Naive thymus-derived CD4-positive, alpha-beta T cell (primary cell): Measurements from ENCODE around the gene RBMS1. TPM values are rescaled to one million over a fixed set of nuclear protein-coding genes. Genes with fewer than 3 reads are reported as not detected.
A peak's percentile ranks its signal among the peaks of the same experiment; 100 is the strongest.

Source experiments
- ATAC-seq: fragments of 150-1000 bp; cut with Tn5 transposase; 2 replicates; pipeline ENCODE4 v1.10.0; 2021; ENCODE audit warnings: mild to moderate bottlenecking, moderate library complexity
- CTCF ChIA-PET: fragments of 350-600 bp; sonication (Branson Sonifier 250); formaldehyde crosslinking; loops from one replicate; lab custom pipeline; 2021; ENCODE audit warnings: antibody characterized with exemption; lab: Charles Lee
- POLR2A ChIA-PET: fragments of 350-600 bp; sonication (Branson Sonifier 250); formaldehyde crosslinking; loops from one replicate; lab custom pipeline; 2021; ENCODE audit warnings: antibody characterized with exemption, inconsistent platforms; lab: Charles Lee
- DNase-seq, 9 donors: peaks; one replicate each; pipeline versions ENCODE4 v3.0.0 to v3.0.0-alpha.2; 2020 to 2022; ENCODE audit warnings: mixed read lengths in 1 of 9
- H3K27ac ChIP-seq: one replicate; pipeline ENCODE4 v1.7.0; 2013; ENCODE audit warnings: mild to moderate bottlenecking, low read depth, low read length, moderate library complexity
- H3K27me3 ChIP-seq, 2 donors: one replicate each; pipeline ENCODE4 v1.7.0; 2013; ENCODE audit warnings: low read length in 2 of 2, mild to moderate bottlenecking in 2 of 2, moderate library complexity in 2 of 2; ENCODE audit not compliant: control insufficient read depth in 2 of 2, insufficient read depth in 2 of 2
- H3K36me3 ChIP-seq, 3 experiments: 1 replicate in 2 of 3; 2 replicates in 1 of 3; pipeline ENCODE4 v1.7.0; 2013; ENCODE audit warnings: low read length in 3 of 3, mild to moderate bottlenecking in 3 of 3, moderate library complexity in 1 of 3; ENCODE audit not compliant: insufficient read depth in 3 of 3, control insufficient read depth in 2 of 3
- H3K4me1 ChIP-seq, 2 donors: one replicate each; pipeline ENCODE4 v1.7.0; 2013; ENCODE audit warnings: low read length in 2 of 2, mild to moderate bottlenecking in 2 of 2, moderate library complexity in 1 of 2; ENCODE audit not compliant: control insufficient read depth in 2 of 2, insufficient read depth in 2 of 2
- H3K4me3 ChIP-seq: 2 replicates; pipeline ENCODE4 v1.7.0; 2013; ENCODE audit warnings: mild to moderate bottlenecking, low read length
- H3K9me3 ChIP-seq, 3 experiments: 1 replicate in 2 of 3; 2 replicates in 1 of 3; pipeline ENCODE4 v1.7.0; 2013; ENCODE audit warnings: low read length in 3 of 3; ENCODE audit not compliant: control insufficient read depth in 2 of 3
- H3K27ac Mint-ChIP-seq, 9 donors: one replicate each; pipeline ENCODE4 v1.8.0; 2020 to 2022; ENCODE audit warnings: mixed read lengths in 9 of 9, mild to moderate bottlenecking in 8 of 9, moderate library complexity in 5 of 9, inconsistent platforms in 2 of 9
- H3K27me3 Mint-ChIP-seq, 5 donors: one replicate each; pipeline ENCODE4 v1.8.0; 2021 to 2022; ENCODE audit warnings: mixed read lengths in 5 of 5, mild to moderate bottlenecking in 1 of 5
- H3K36me3 Mint-ChIP-seq, 5 donors: one replicate each; pipeline ENCODE4 v1.8.0; 2020 to 2022; ENCODE audit warnings: mixed read lengths in 5 of 5, mild to moderate bottlenecking in 3 of 5, inconsistent platforms in 1 of 5
- H3K4me1 Mint-ChIP-seq, 7 donors: one replicate each; pipeline ENCODE4 v1.8.0; 2020 to 2022; ENCODE audit warnings: mixed read lengths in 7 of 7, mild to moderate bottlenecking in 3 of 7, inconsistent platforms in 1 of 7
- H3K4me3 Mint-ChIP-seq, 10 donors: one replicate each; pipeline ENCODE4 v1.8.0; 2020 to 2022; ENCODE audit warnings: mild to moderate bottlenecking in 10 of 10, mixed read lengths in 10 of 10, moderate library complexity in 6 of 10, inconsistent platforms in 2 of 10
- H3K9me3 Mint-ChIP-seq, 11 donors: one replicate each; pipeline ENCODE4 v1.8.0; 2020 to 2022; ENCODE audit warnings: mixed read lengths in 11 of 11, mild to moderate bottlenecking in 4 of 11, inconsistent platforms in 1 of 11, moderate library complexity in 1 of 11
- intact Hi-C, 2 donors: fragments of 100-400 bp; cut with micrococcal nuclease; formaldehyde crosslinking; loops; one replicate each; pipeline ENCODE4 v1.15.1; 2023
- polyA plus RNA-seq, 2 donors: library from polyadenylated mRNA; unstranded; fragments of 300-500 nt; fragmentation: Illumina TruSeq; gene quantifications; one replicate each; pipeline ENCODE4 v1.2.3, GENCODE V29; 2021
- total RNA-seq, 6 experiments: library from RNA in 5 of 6; stranded (reverse) in 5 of 6; gene quantifications; 1 replicate in 5 of 6; 2 replicates in 1 of 6; pipeline ENCODE4 v1.2.3 and lab custom pipeline; 2021 to 2026

The RBMS1 gene
- total and polyA plus RNA-seq, 7 experiments from 2014 or later: 74.4 to 137 (median 119) TPM

DNA sequence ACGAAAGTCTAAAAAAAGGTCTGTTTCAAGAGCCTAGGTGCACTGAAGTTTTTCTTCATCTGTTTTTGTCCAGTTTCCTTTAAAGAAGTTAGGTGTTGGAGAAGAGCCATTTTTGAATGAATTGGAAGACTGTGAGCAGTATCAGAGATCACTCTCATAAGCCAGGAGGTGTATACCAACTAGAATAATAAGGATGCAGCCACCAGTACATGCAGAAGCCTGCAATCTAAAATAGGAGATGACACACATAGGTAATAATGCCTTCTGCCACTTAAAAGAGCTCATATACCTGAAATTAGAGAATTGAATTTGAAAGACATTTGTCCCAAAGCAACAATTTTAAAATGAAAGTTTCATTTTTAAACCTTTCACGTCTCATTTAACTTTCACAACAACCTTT lies 81.7 kb downstream of the RBMS1 start:
- intact Hi-C loops: loop anchor here (1.0 to 10.0 kb wide), 4 partner anchors 8 to 833 kb away; no protein-coding TSS in a partner anchor
- H3K9me3 Mint-ChIP-seq: peaks cover 0 to 4% (median 0%) of the 10 kb centered on the region in 11 donors
- peaks cover 0 to 7% (median 0%) of the 10 kb centered on the region in 5 donors for H3K27me3 Mint-ChIP-seq
- DNase-seq (no peak), ATAC-seq (no peak)
- H3K27ac Mint-ChIP-seq: peak overlapping the region; percentile 68 to 93 (median 89)
- peaks cover 0 to 11% (median 0%) of the 10 kb centered on the region in 5 donors for H3K36me3 Mint-ChIP-seq
- H3K4me1 Mint-ChIP-seq: peaks cover 38 to 83% (median 65%) of the 10 kb centered on the region in 7 donors
- Histone ChIP-seq H3K9me3 (no peaks in the 10 kb centered on the region), H3K36me3 (no peaks in the 10 kb centered on the region), H3K4me3 (peak overlapping the region; percentile 2), H3K27ac (peak overlapping the region; percentile 45), H3K4me1 (peaks cover 33 to 34% of the 10 kb centered on the region in 2 donors), H3K27me3 (no peaks in the 10 kb centered on the region)
- ChIA-PET POLR2A (interaction anchor here (0.7 to 3.6 kb wide), 5 partner anchors 8 to 724 kb away, joined by 3 to 26 read pairs (median 3); no protein-coding TSS in a partner anchor), CTCF (interaction anchor here (2.8 kb wide), 1 partner anchor 17 kb away, joined by 15 read pairs; no protein-coding TSS in a partner anchor)
- peak overlapping the region; percentile 32 to 86 (median 70) for H3K4me3 Mint-ChIP-seq

DNA sequence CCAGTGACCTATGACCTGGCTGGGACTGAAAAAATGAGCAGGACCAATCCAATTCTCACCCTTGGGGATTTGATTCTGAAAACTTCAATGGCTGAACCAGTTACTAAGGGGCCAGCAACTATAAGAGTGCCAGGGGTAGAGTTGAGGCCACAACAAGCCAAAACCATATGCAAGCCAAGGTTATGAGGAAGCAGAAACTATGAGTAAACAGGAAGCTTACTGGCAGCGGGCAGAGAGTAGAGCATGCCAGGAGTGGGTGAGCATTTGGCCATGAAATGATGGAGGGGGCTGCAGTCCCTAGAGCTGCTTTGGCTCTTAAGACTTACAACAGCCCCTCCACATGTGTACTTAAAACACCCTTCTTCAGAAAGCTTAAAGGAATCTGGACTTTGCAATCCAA lies 82.4 kb downstream of the RBMS1 start:
- intact Hi-C loops: loop anchor here in 1 of 2 donors (1.0 to 10.0 kb wide), 3 partner anchors 9 to 834 kb away; no protein-coding TSS in a partner anchor
- Histone ChIP-seq H3K9me3 (no peaks in the 10 kb centered on the region), H3K27ac (peak overlapping the region; percentile 45)

DNA sequence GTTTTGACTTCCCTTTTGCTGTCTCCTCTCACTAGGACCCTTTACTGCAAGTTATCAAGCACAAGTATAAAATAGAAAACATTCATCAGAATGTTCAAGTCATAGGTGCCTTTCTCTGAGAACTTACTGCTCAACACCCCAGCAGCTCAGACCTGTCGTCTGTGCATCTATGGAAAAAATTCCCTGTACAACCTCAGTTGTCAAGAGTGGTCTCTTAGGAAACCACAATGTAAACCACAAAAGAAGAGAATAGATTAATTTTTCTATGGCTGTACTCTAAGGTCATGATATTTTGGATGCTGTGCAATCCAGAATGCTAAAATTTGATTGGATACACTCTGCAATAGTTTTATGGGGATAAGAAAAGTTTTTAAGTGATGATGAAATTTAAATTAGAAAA lies 84.1 kb downstream of the RBMS1 start:
- ATAC-seq: no peak
- no peak for DNase-seq
- intact Hi-C loops: loop anchor here (5.0 kb wide), 7 partner anchors 63 to 898 kb away; partner anchors contain the start of genes MARCHF7 (in 1 of the 2), PSMD14 (in 1 of the 2) and TANK (in 1 of the 2)
- peak overlapping the region; percentile 7 to 99 (median 90) for H3K4me3 Mint-ChIP-seq
- peaks cover 0 to 6% (median 0%) of the 10 kb centered on the region in 11 donors for H3K9me3 Mint-ChIP-seq
- peaks cover 0 to 20% (median 0%) of the 10 kb centered on the region in 5 donors for H3K36me3 Mint-ChIP-seq
- H3K4me3 ChIP-seq: no peak overlapping the region
- peak overlapping the region; percentile 21 to 96 (median 93) for H3K27ac Mint-ChIP-seq
- H3K27me3 Mint-ChIP-seq: peaks cover 0 to 7% (median 0%) of the 10 kb centered on the region in 5 donors
- POLR2A ChIA-PET: interaction anchor here (1.1 to 5.9 kb wide), 2 partner anchors 10 to 19 kb away, joined by 3 to 57 read pairs; no protein-coding TSS in a partner anchor
- H3K4me1 ChIP-seq: peaks cover 47 to 52% of the 10 kb centered on the region in 2 donors
- no peaks in the 10 kb centered on the region for H3K27me3 ChIP-seq
- H3K27ac ChIP-seq: no peak overlapping the region
- H3K9me3 ChIP-seq: no peaks in the 10 kb centered on the region
- no peaks in the 10 kb centered on the region for H3K36me3 ChIP-seq
- CTCF ChIA-PET: no interaction called here
- H3K4me1 Mint-ChIP-seq: peaks cover 54 to 82% (median 71%) of the 10 kb centered on the region in 7 donors

More for the DNA sequence above, 82.4 kb downstream of the RBMS1 start:
- POLR2A ChIA-PET: interaction anchor here (0.8 to 3.6 kb wide), 3 partner anchors 9 to 725 kb away, joined by 3 to 26 read pairs (median 7); no protein-coding TSS in a partner anchor
- ATAC-seq (no peak), DNase-seq (no peak)
- Mint-ChIP-seq H3K27me3 (peaks cover 0 to 7% (median 0%) of the 10 kb centered on the region in 5 donors), H3K4me3 (peak overlapping the region; percentile 32 to 86 (median 70)), H3K27ac (peak overlapping the region; percentile 68 to 93 (median 89)), H3K9me3 (peaks cover 0 to 6% (median 0%) of the 10 kb centered on the region in 11 donors), H3K36me3 (peaks cover 0 to 16% (median 0%) of the 10 kb centered on the region in 5 donors), H3K4me1 (peaks cover 42 to 77% (median 69%) of the 10 kb centered on the region in 7 donors)
- Histone ChIP-seq H3K4me3 (peak overlapping the region; percentile 2), H3K27me3 (no peaks in the 10 kb centered on the region), H3K4me1 (peaks cover 34 to 36% of the 10 kb centered on the region in 2 donors), H3K36me3 (no peaks in the 10 kb centered on the region)
- CTCF ChIA-PET: interaction anchor here (0.6 to 2.8 kb wide), 2 partner anchors 17 to 1584 kb away, joined by 3 to 15 read pairs; no protein-coding TSS in a partner anchor

DNA sequence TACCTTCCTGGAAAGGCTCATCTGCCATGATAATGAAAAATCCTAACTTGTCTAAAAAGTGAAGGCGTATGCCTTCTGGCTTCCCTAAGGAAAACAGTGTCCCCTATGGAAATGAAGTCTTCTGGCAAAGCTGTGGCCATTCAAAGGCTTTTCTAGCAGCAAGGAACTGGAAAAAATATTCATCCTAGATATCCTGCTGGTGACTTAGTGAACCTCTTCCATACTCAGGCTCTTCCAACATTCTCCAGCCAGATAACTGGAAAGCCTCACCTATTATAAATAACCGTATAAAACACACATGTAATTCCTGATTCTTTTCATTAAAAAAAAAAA lies 84.7 kb downstream of the RBMS1 start:
- Mint-ChIP-seq H3K4me1 (peaks cover 55 to 83% (median 75%) of the 10 kb centered on the region in 7 donors), H3K9me3 (peaks cover 0 to 6% (median 0%) of the 10 kb centered on the region in 11 donors), H3K27me3 (peaks cover 0 to 4% (median 0%) of the 10 kb centered on the region in 5 donors), H3K27ac (peak overlapping the region; percentile 86 to 96 (median 94)), H3K4me3 (peak overlapping the region; percentile 79 to 99 (median 90)), H3K36me3 (peaks cover 0 to 17% (median 0%) of the 10 kb centered on the region in 5 donors)
- ChIA-PET POLR2A (interaction anchor here (1.1 to 5.9 kb wide), 3 partner anchors 11 to 20 kb away, joined by 3 to 57 read pairs (median 17); no protein-coding TSS in a partner anchor), CTCF (no interaction called here)
- H3K4me3 ChIP-seq: no peak overlapping the region
- no peaks in the 10 kb centered on the region for H3K27me3 ChIP-seq
- peaks cover 50 to 57% of the 10 kb centered on the region in 2 donors for H3K4me1 ChIP-seq
- intact Hi-C loops: loop anchor here (5.0 kb wide), 7 partner anchors 63 to 898 kb away; partner anchors contain the start of genes MARCHF7 (in 1 of the 2), PSMD14 (in 1 of the 2) and TANK (in 1 of the 2)
- H3K27ac ChIP-seq: peak overlapping the region; percentile 64
- H3K9me3 ChIP-seq: no peaks in the 10 kb centered on the region
- ATAC-seq (no peak), DNase-seq (no peak)
- H3K36me3 ChIP-seq: no peaks in the 10 kb centered on the region

DNA sequence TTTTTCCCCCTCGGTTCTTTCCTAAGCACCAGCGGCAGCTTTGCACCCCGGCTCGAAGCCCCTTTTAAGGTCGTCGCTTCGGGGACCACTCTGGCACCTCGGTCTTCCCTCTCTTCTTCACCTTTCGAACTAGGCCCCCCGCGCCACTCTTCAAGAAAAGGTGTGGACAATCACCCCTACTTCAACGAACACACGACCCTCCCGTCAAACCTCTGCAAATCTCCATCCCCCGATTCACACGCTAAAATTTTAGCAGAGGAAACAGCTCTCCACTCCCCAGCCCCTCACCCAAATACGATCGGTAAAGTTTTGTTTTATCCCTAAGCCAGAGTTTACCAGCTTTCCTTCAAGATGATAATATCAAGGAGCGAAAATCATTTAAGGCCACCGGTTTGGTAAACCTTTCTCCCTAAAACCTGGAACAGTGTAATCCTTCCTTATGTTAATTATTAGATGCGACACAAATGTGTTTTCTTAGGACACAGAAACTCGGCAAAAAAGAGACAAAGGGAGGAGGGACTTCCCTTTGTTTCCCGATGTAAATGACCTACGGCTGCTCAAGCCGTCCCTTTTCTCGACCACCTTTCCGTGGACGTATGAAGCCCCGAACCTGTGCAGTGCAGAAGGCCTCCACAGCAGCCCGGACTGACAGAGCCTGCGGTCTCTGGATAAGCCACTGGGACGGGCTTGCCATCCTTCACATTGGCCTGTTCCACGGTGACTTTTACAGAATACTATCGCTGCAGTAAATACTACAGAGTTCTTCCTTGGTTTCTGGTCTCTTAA lies 85.2 kb downstream of the RBMS1 start:
- Mint-ChIP-seq H3K4me1 (peaks cover 53 to 88% (median 80%) of the 10 kb centered on the region in 7 donors), H3K27me3 (peaks cover 0 to 4% (median 0%) of the 10 kb centered on the region in 5 donors), H3K9me3 (peaks cover 0 to 6% (median 0%) of the 10 kb centered on the region in 11 donors), H3K4me3 (peak overlapping the region; percentile 79 to 99 (median 90)), H3K27ac (peak overlapping the region; percentile 86 to 96 (median 94)), H3K36me3 (peaks cover 0 to 20% (median 0%) of the 10 kb centered on the region in 5 donors)
- H3K4me1 ChIP-seq: peaks cover 54 to 63% of the 10 kb centered on the region in 2 donors
- ChIA-PET CTCF (interaction anchor here (0.6 to 1.1 kb wide), 3 partner anchors 20 to 76 kb away, joined by 3 to 4 read pairs (median 4); no protein-coding TSS in a partner anchor), POLR2A (interaction anchor here (0.6 to 5.9 kb wide), 10 partner anchors 11 to 139 kb away, joined by 3 to 57 read pairs (median 3); no protein-coding TSS in a partner anchor)
- H3K4me3 ChIP-seq: no peak overlapping the region
- no peak for ATAC-seq
- no peaks in the 10 kb centered on the region for H3K9me3 ChIP-seq
- intact Hi-C loops: loop anchor here (5.0 kb wide), 7 partner anchors 64 to 899 kb away; partner anchors contain the start of genes MARCHF7 (in 1 of the 2), PSMD14 (in 1 of the 2) and TANK (in 1 of the 2)
- H3K27ac ChIP-seq: peak overlapping the region; percentile 64
- no peaks in the 10 kb centered on the region for H3K36me3 ChIP-seq
- H3K27me3 ChIP-seq: no peaks in the 10 kb centered on the region
- no peak for DNase-seq
